Kidney (tissue), 14 donors: ENCODE data around the gene ADD2. TPM values are rescaled to one million over a fixed set of nuclear protein-coding genes. Genes with fewer than 3 reads are reported as not detected.

Source experiments
- DNase-seq, 5 donors: peaks; one replicate each; pipeline ENCODE4 v3.0.0-alpha.2; 2013 to 2020
- FAIRE-seq: peaks from 2 replicates; lab custom pipeline; 2012; peaks lifted over from hg19 to GRCh38; lab: Jason Lieb, UNC
- H3K27ac ChIP-seq, 2 donors: one replicate each; pipeline ENCODE4 v1.7.0; 2013; ENCODE audit warnings: low read depth in 2 of 2, low read length in 2 of 2, inconsistent platforms in 1 of 2
- H3K27me3 ChIP-seq: one replicate; pipeline ENCODE4 v1.7.1; 2013; ENCODE audit warnings: low read length, inconsistent platforms; ENCODE audit not compliant: control insufficient read depth, insufficient read depth
- H3K36me3 ChIP-seq, 3 donors: one replicate each; pipeline versions ENCODE4 v1.7.0 to v1.7.1; 2013; ENCODE audit warnings: low read length in 3 of 3, control low read depth in 1 of 3, inconsistent platforms in 1 of 3; ENCODE audit not compliant: insufficient read depth in 3 of 3, control insufficient read depth in 2 of 3
- H3K4me1 ChIP-seq, 3 donors: one replicate each; pipeline versions ENCODE4 v1.7.0 to v1.7.1; 2013; ENCODE audit warnings: low read length in 3 of 3, inconsistent platforms in 1 of 3, low read depth in 1 of 3; ENCODE audit not compliant: control insufficient read depth in 2 of 3, insufficient read depth in 2 of 3
- H3K4me3 ChIP-seq, 3 donors: one replicate each; pipeline versions ENCODE4 v1.7.0 to v1.8.1; 2013; ENCODE audit warnings: low read length in 3 of 3, control low read depth in 1 of 3, inconsistent platforms in 1 of 3
- H3K9ac ChIP-seq, 3 donors: one replicate each; pipeline versions ENCODE4 v1.7.0 to v1.7.1; 2013; ENCODE audit warnings: low read length in 3 of 3, control low read depth in 1 of 3, inconsistent platforms in 1 of 3
- H3K9me3 ChIP-seq, 3 donors: one replicate each; pipeline versions ENCODE4 v1.7.0 to v1.7.1; 2013; ENCODE audit warnings: low read length in 3 of 3, control low read depth in 1 of 3, inconsistent platforms in 1 of 3; ENCODE audit not compliant: control insufficient read depth in 2 of 3, insufficient read depth in 1 of 3
- CTCF ChIP-seq: IDR thresholded peaks from 3 replicates; pipeline ENCODE4 v1.5.1; 2012; ENCODE audit warnings: mild to moderate bottlenecking, moderate library complexity, borderline replicate concordance; ENCODE audit not compliant: insufficient read depth; ENCODE audit errors: extremely low read depth
- intact Hi-C: fragments of 100-400 bp; cut with DNase I; formaldehyde crosslinking; loops from one replicate; pipeline ENCODE4 v1.11.1; 2022
- polyA plus RNA-seq: library from polyadenylated mRNA; stranded (reverse); fragments of 350-450 nt; fragmentation: Illumina TruSeq; extraction: RNeasy Lipid Tissue Mini Kit (QIAGEN cat#74804); gene quantifications from one replicate; pipeline ENCODE4 v1.2.3, GENCODE V29; 2014; ENCODE audit warnings: low read depth, low replicate concordance; ENCODE audit not compliant: insufficient read depth
- total RNA-seq: library from RNA; stranded (reverse); fragmentation: NEBNext Ultra II Directional; extraction: Animal tissue kit (Norgen Biotek cat#: 25700); gene quantifications from one replicate; pipeline ENCODE4 v1.2.1, GENCODE V29; 2021
- donor health status: control.
- donor health status: control.
- donor health status: control.
- donor health status: control.
- donor health status: control.
- donor health status: DM: yes; HTN: yes; CAD: no.
- donor health status: Normal renal cell carcinoma (clear cell type).

The ADD2 gene
- total and polyA plus RNA-seq, 2 donors from 2014 or later, result 2.9 TPM; not detected in 1

- no peak for FAIRE-seq
- intact Hi-C loops, result no loop called here
- H3K9ac ChIP-seq, result no peak overlapping the region
Measured at GRCh38 chr2:70709275-70710037, 58.5 kb downstream of the ADD2 start.

GRCh38 chr2:70708376-70709199 is 59.4 kb downstream of the ADD2 start:
- no peak for DNase-seq
- H3K27me3 ChIP-seq, result no peaks in the 10 kb centered on the region
- no peaks in the 10 kb centered on the region for H3K9me3 ChIP-seq
- no peak overlapping the region for H3K4me3 ChIP-seq
- H3K27ac ChIP-seq, result no peak overlapping the region
- no peak for FAIRE-seq
- H3K4me1 ChIP-seq, result no peaks in the 10 kb centered on the region
- TF ChIP-seq CTCF, result no peak
- H3K9ac ChIP-seq, result no peak overlapping the region
- no peaks in the 10 kb centered on the region for H3K36me3 ChIP-seq
- intact Hi-C loops, result no loop called here

More at GRCh38 chr2:70709275-70710037, 58.5 kb downstream of the ADD2 start:
- Histone ChIP-seq H3K36me3 (no peaks in the 10 kb centered on the region), H3K9me3 (no peaks in the 10 kb centered on the region), H3K27me3 (no peaks in the 10 kb centered on the region), H3K27ac (no peak overlapping the region), H3K4me3 (no peak overlapping the region), H3K4me1 (no peaks in the 10 kb centered on the region)
- DNase-seq, result peak in 1 of 5 donors; percentile 0
- TF ChIP-seq CTCF, result no peak

GRCh38 chr2:70707706-70708105 is 60.3 kb downstream of the ADD2 start:
- H3K4me3 ChIP-seq, result no peak overlapping the region
- TF ChIP-seq CTCF, result no peak
- H3K4me1 ChIP-seq, result no peaks in the 10 kb centered on the region
- H3K9ac ChIP-seq, result no peak overlapping the region
- intact Hi-C loops, result no loop called here
- H3K27ac ChIP-seq, result no peak overlapping the region
- no peaks in the 10 kb centered on the region for H3K27me3 ChIP-seq
- no peaks in the 10 kb centered on the region for H3K36me3 ChIP-seq
- H3K9me3 ChIP-seq, result no peaks in the 10 kb centered on the region
- no peak for FAIRE-seq
- no peak for DNase-seq
